HG03045 (cell line): Measurements from ENCODE around the gene DLX4.

Experiments used
- ATAC-seq: cut with Tn5 transposase; IDR thresholded peaks from one replicate; pipeline ENCODE4 v1.9.1; 2021; ENCODE audit warnings: mild to moderate bottlenecking, moderate library complexity; ENCODE audit not compliant: unreplicated experiment

Gene DLX4

GRCh38 chr17:49985310-49985990, 16.5 kb downstream of the DLX4 start:
- no peak for ATAC-seq

DNA sequence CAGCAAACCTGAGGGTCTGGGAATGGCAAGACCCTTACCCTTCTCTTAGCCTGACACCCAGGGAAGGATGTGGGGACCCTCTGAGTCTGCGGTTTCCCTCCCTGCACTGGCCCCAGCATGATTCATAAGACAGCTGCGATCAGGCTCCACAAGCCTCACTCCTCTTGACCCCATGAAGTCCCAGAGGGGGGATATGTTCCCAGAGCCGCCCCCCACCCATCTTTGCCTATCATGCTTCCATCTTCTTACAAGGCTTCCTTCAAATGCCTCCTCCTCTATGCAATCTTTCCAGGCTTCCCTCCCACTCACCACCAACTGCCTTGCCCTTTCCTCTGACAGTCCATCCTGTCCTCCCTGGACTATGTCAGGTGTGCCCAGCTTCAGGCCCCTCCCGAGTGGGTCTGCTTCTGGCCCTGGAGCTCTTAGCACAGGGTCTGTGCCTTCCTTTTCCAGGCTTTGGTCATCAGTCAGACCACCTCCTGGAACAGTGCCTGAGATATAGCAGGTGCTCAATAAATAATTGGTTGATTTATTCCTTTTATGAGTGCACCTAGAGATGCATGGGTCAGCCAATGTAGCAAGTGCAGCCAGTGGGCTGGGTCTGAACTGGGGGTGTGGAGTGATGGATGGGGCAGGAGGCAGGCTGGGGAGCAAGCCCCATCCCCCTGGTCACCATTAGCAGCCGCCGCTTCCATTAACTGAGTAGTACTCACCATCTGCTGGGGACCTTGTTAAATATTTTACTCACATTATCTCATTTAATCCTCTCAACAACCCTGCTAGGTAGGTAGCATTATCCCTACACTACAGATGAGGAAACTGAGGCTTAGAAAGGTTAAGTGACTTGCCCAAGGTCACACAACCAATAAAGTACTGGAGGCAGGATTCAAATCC, 17.7 kb downstream of the DLX4 start:
- ATAC-seq: no peak

DNA sequence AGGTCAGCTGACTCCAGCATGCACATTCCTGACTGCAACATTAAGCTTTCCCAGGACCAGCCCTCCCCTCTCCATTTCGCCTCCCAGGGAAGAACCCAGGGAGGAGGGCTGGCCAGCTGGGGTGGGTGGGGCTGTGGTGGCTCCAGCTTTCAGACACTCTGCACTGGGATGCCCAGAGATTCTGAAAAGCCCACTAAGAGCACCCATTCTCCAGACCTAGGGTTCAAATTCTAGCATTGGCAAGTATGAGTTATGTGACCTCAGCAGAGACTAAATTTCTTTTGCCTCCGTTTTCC, 18.2 kb downstream of the DLX4 start:
- no peak for ATAC-seq

DNA sequence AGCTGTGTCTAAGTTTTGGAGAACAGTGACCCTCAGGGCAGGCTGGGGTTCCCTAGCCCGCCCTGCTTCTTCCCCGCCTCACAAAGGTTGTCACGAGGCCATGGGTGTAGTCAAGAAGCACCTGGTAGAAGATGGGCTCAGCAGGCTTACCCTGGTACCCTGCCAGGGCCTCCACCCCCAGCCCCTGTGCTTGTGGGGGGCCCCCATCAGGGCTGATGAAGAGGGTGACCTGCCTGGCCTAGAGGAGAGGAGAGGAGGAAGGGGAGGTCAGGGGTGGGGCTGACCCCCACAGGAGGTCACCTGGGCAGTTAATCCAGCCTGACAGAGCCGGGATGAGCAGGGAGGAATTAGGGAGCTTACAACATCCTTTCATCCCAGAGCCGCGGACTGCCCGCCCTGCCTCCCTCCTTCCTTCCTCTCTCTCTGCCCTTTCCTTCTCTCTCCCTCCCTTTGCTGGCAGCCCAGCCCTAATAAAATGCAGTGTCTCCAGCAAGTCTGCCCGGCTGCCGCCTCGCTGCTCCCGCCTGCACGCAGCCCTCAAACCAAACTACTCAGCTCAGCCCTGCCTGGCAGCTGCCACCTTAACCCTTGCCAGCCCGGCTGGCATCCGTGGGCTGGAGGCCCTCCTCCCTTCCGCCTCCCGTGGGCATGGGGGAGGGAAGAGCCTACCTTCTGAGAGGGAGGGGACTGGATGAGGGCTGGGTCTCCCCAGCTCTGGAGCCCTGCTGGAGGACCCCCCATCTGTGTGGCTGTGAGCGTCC, 18.9 kb downstream of the DLX4 start:
- no peak for ATAC-seq

- ATAC-seq: no peak
These were observed 20.5 kb downstream of the DLX4 start for GRCh38 chr17:49989518-49989880.

DNA sequence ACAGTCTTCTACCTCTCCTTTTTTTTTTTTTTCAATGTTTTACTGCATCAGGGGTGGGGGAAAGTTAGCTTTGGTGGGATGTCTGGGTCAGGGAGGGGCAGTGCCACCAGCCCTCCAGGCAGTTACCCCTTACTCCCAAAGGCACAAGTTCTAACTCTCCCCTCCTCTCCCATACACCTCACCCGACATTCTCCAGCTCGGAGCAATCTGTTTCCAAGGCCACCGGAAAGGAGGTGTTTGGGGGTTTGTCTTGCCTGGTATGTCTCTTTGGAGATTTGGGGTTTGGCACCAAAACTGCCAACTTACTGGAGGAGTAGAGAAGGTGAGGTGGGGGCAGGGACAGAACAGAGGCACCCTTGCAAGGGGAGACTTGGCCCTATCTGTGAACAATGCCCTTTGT, 21.3 kb downstream of the DLX4 start:
- ATAC-seq: no peak

DNA sequence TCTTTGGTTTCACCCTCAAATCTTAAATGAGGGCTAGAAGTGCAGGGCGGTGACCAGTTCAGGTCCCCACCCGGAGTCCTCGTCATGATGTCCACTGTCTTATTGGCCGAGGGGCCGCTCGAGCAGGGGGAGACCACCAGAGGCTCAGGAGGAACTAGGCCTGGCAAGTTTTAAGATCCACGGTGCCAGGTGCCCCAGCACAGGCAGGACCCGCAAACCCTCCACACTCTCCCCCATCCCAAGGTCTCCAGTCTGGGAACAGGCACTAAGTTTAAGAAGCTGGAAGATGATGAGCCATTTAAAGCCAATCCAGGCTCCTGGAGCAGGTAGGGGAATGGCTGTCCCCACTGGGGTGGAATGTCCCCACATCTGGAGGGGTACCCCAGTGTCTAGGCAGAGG, 21.9 kb downstream of the DLX4 start:
- no peak for ATAC-seq

GRCh38 chr17:49991409-49991808, 22.4 kb downstream of the DLX4 start:
- no peak for ATAC-seq

- ATAC-seq: no peak
These were observed 23.4 kb downstream of the DLX4 start for GRCh38 chr17:49992191-49992932.

DNA sequence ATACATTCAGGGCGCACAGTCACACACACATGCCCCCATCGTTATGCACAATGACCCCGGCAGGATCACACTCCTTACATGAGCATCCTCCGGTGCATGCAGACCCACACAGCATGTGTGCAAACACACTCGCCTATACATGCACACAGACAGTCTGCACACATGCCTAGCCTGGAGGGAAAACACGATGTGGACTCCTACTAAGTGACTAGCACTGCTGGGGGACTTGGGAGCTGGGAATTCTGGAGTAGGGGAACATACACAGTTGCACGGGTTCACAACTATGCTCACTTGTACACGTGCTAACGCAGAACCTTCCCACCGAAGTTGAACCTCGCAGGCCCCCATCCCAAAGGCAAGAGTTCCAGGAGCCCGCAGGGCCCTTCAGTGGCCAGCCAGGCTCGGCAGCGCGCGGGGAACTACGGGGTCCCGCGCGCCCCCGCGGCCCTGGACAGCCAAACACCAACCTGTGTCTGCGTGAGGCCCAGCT, 24.0 kb downstream of the DLX4 start:
- ATAC-seq: no peak

GRCh38 chr17:49993423-49994060, 24.6 kb downstream of the DLX4 start:
- ATAC-seq: no peak

GRCh38 chr17:49994085-49995054, 25.4 kb downstream of the DLX4 start:
- no peak for ATAC-seq

- ATAC-seq: no peak
These were observed 26.2 kb downstream of the DLX4 start, which contains the start of gene DLX3 for GRCh38 chr17:49995055-49995738. Gene DLX3 (minus strand): TSS chr17:49995224. CDS start chr17:49994998, 226 bp downstream.

GRCh38 chr17:49996121-49996494, 27.1 kb downstream of the DLX4 start:
- no peak for ATAC-seq

- ATAC-seq: no peak
These were observed 27.7 kb downstream of the DLX4 start for GRCh38 chr17:49996495-49997300.

DNA sequence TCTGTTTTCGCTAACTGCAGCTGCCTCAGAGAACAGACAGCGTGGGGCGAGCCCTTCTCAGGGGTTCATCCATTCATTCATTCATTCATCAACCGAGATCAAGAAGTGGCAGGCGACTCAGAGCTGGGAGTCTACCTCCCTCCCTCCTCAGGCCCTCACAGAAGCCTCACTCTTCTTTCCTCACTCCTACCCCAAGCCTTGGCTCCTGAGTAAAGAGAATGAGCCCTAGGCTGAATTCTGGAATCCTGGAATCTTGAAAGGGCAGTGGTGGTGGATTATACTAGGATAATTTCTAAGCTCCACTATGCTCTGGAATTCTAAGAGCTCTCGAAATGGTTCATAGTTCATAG, 28.3 kb downstream of the DLX4 start:
- no peak for ATAC-seq

- ATAC-seq: peak; percentile 51
These were observed 29.0 kb downstream of the DLX4 start for GRCh38 chr17:49997773-49998703.
